Esophagus muscularis mucosa (tissue), 4 donors: ENCODE data around the gene ACAP3. TPM values are rescaled to one million over a fixed set of nuclear protein-coding genes. Genes with fewer than 3 reads are reported as not detected.
"Not testable (repeated sequence)": the region's sequence is repeated elsewhere in the genome, so short reads cannot be mapped to it uniquely, and the experiment has no call there.

ENCODE experiments used
- DNase-seq: peaks from one replicate; pipeline ENCODE4 v3.0.0-alpha.2; 2017; ENCODE audit errors: extremely low spot score
- H3K27ac ChIP-seq, 4 donors: fragments of 200-600 bp; sonication (generic); replicated peaks in 1 of 4; 1 replicate in 3 of 4; 2 replicates in 1 of 4; pipeline ENCODE4 v1.5.1; 2016 to 2019; ENCODE audit warnings: mild to moderate bottlenecking in 1 of 4
- H3K27me3 ChIP-seq, 4 donors: fragments of 200-600 bp; sonication (generic); one replicate each; pipeline versions ENCODE4 v1.5.1 to v1.6.0; 2016 to 2019
- H3K36me3 ChIP-seq, 4 donors: fragments of 200-600 bp; sonication (generic); one replicate each; pipeline ENCODE4 v1.5.1; 2016 to 2019
- H3K4me1 ChIP-seq, 4 donors: fragments of 200-600 bp; sonication (generic); one replicate each; pipeline ENCODE4 v1.5.1; 2016 to 2019
- H3K4me3 ChIP-seq, 4 donors: fragments of 200-600 bp; sonication (generic); 1 replicate in 2 of 4; 2 replicates in 2 of 4; pipeline ENCODE4 v1.5.1; 2016 to 2019; ENCODE audit warnings: mild to moderate bottlenecking in 4 of 4, moderate library complexity in 1 of 4
- H3K9me3 ChIP-seq, 4 donors: fragments of 200-600 bp; sonication (generic); 1 replicate in 3 of 4; 2 replicates in 1 of 4; pipeline ENCODE4 v1.5.1; 2016 to 2019
- EP300 ChIP-seq: sonication (generic); formaldehyde crosslinking; IDR thresholded peaks from one replicate; pipeline ENCODE4 v1.6.1; 2017; ENCODE audit warnings: antibody characterized with exemption
- POLR2A ChIP-seq: fragments of 450-650 bp; IDR thresholded peaks from one replicate; pipeline ENCODE4 v1.6.1; 2017; ENCODE audit warnings: antibody characterized with exemption, moderate library complexity, mild to moderate bottlenecking, low read depth
- POLR2AphosphoS5 ChIP-seq, 2 donors: sonication (generic); formaldehyde crosslinking; IDR thresholded peaks; one replicate each; pipeline ENCODE4 v1.6.1; 2017; ENCODE audit warnings: antibody characterized with exemption in 2 of 2
- WGBS: methylation state at CpG from one replicate; pipeline ENCODE4 v1.1.5; 2018; 5-methylcytosine and 5-hydroxymethylcytosine counted together
- intact Hi-C: fragments of 100-400 bp; cut with DNase I; formaldehyde crosslinking; loops from one replicate; pipeline ENCODE4 v1.15.1; 2023
- total RNA-seq, 4 donors: library from RNA; depleted of rRNA; stranded (reverse); fragments of >200 nt; gene quantifications; one replicate each; pipeline versions ENCODE4 v1.1.0 to v1.2.1, GENCODE V29; 2016
- TF ChIP-seq, protein P1 (sequence below), 3 experiments: fragments of 200-600 bp in 2 of 3; fragments of 450-650 bp in 1 of 3; sonication (generic) in 2 of 3; IDR thresholded peaks; one replicate each; pipeline ENCODE4 v1.5.1; 2017 to 2019; ENCODE audit warnings: antibody characterized with exemption in 3 of 3, mild to moderate bottlenecking in 2 of 3, moderate library complexity in 1 of 3

ACAP3 gene
- total RNA-seq, 4 donors from 2014 or later: 34.8 to 63.2 (median 47.4) TPM

DNA sequence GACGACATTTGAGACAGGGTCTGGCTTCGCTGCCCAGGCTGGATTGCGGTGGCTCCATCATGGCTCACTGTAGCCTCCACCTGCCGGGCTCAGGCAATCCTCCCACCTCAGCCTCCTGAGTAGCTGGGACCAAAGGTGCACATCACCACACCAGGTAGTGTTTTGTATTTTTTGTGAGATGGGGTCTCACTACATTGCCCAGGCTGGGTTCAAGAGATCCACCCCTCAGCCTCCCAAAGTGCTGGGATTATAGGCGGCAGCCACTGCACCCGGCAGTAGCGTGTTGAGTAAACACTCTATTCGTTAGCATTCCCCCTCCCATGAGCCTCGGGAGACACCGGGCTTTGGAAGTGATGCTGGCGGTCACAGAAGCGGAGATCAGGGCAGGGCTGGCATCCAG lies 54.4 kb downstream of the ACAP3 start:
- intact Hi-C loops: no loop called here
- 82% methylated on average over 12 of the region's 12 CpGs for WGBS

DNA sequence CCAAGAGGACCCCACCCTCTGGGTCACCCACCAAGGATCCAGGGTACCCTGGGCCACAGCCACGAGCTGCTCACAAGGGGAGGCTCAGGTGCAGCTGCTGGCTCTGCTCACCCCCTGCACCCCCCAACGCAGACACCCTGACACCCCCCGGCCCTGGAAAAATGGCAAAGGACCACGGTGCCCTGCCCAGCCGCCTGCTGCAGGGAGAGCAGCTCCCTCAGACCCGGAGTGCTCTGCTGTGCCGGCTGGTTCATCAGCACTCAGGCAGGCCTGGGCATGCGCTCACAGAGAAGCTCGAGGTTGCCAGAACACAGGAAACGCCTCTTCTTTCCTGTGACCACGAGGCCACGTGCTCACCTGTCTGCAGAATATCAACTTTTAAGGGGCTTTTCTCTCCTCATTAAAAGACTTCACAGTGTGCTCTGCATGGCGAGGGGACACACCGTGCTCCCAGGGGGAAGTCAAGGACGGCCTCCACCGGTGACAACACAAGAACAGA lies 56.9 kb downstream of the ACAP3 start:
- no peak overlapping the region for H3K27ac ChIP-seq
- no peak for TF ChIP-seq POLR2A
- no peak for TF ChIP-seq EP300
- TF ChIP-seq, protein P1, sequence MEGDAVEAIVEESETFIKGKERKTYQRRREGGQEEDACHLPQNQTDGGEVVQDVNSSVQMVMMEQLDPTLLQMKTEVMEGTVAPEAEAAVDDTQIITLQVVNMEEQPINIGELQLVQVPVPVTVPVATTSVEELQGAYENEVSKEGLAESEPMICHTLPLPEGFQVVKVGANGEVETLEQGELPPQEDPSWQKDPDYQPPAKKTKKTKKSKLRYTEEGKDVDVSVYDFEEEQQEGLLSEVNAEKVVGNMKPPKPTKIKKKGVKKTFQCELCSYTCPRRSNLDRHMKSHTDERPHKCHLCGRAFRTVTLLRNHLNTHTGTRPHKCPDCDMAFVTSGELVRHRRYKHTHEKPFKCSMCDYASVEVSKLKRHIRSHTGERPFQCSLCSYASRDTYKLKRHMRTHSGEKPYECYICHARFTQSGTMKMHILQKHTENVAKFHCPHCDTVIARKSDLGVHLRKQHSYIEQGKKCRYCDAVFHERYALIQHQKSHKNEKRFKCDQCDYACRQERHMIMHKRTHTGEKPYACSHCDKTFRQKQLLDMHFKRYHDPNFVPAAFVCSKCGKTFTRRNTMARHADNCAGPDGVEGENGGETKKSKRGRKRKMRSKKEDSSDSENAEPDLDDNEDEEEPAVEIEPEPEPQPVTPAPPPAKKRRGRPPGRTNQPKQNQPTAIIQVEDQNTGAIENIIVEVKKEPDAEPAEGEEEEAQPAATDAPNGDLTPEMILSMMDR (IDR thresholded peaks at IDR 0.05): no peak
- no peak for TF ChIP-seq POLR2AphosphoS5 (IDR thresholded peaks at IDR 0.05)
- H3K9me3 ChIP-seq: no peaks in the 10 kb centered on the region
- no peak for DNase-seq
- H3K36me3 ChIP-seq: peaks cover 14 to 51% (median 39%) of the 10 kb centered on the region in 4 donors
- peaks cover 0 to 30% (median 14%) of the 10 kb centered on the region in 4 donors for H3K27me3 ChIP-seq
- peaks cover 3 to 19% (median 15%) of the 10 kb centered on the region in 4 donors for H3K4me1 ChIP-seq
- WGBS: 79% methylated on average over 13 of the region's 16 CpGs
- no peak overlapping the region for H3K4me3 ChIP-seq
- intact Hi-C loops: no loop called here

More for the DNA sequence above, 54.4 kb downstream of the ACAP3 start:
- TF ChIP-seq, protein P1 (IDR thresholded peaks at IDR 0.05): no peak
- TF ChIP-seq POLR2A (no peak), EP300 (no peak), POLR2AphosphoS5 (IDR thresholded peaks at IDR 0.05) (no peak)
- Histone ChIP-seq H3K9me3 (no peaks in the 10 kb centered on the region), H3K4me1 (peaks cover 0 to 6% (median 0%) of the 10 kb centered on the region in 4 donors), H3K27ac (no peak overlapping the region), H3K4me3 (no peak overlapping the region), H3K27me3 (peaks cover 0 to 5% (median 0%) of the 10 kb centered on the region in 4 donors), H3K36me3 (peaks cover 28 to 75% (median 55%) of the 10 kb centered on the region in 4 donors)
- no peak for DNase-seq

DNA sequence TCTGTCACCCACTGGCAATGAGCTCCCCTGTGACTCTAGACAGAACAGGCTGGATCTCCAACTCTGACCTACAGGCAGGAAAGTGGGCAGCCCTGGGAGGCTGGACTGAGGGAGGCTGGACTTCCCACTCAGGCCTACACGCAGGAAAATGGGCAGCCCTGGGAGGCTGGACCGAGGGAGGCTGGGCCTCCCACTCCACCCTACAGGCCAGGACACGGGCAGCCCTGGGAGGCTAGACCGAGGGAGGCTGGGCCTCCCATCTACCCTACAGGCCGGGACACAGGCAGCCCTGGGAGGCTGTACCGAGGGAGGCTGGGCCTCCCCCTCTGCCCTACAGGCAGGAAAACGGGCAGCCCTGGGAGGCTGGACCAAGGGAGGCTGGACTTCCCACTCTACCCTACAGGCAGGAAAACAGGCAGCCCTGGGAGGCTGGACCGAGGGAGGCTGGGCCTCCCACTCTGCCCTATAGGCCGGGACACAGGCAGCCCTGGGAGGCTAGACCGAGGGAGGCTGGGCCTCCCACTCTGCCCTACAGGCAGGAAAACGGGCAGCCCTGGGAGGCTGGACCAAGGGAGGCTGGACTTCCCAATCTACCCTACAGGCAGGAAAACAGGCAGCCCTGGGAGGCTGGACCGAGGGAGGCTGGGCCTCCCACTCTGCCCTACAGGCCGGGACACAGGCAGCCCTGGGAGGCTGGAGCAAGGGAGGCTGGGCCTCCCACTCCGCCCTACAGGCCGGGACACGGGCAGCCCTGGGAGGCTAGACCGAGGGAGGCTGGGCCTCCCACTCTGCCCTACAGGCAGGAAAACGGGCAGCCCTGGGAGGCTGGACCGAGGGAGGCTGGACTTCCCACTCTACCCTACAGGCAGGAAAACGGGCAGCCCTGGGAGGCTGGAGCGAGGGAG lies 59.5 kb downstream of the ACAP3 start:
- Histone ChIP-seq H3K4me1 (peaks cover 3 to 19% (median 15%) of the 10 kb centered on the region in 4 donors), H3K36me3 (peaks cover 0 to 31% (median 14%) of the 10 kb centered on the region in 4 donors), H3K27me3 (peaks cover 0 to 38% (median 18%) of the 10 kb centered on the region in 4 donors)
- DNase-seq, intact Hi-C loops, H3K9me3 ChIP-seq, H3K27ac ChIP-seq, H3K4me3 ChIP-seq: not testable (repeated sequence)
- 90% methylated on average over 11 of the region's 21 CpGs for WGBS

DNA sequence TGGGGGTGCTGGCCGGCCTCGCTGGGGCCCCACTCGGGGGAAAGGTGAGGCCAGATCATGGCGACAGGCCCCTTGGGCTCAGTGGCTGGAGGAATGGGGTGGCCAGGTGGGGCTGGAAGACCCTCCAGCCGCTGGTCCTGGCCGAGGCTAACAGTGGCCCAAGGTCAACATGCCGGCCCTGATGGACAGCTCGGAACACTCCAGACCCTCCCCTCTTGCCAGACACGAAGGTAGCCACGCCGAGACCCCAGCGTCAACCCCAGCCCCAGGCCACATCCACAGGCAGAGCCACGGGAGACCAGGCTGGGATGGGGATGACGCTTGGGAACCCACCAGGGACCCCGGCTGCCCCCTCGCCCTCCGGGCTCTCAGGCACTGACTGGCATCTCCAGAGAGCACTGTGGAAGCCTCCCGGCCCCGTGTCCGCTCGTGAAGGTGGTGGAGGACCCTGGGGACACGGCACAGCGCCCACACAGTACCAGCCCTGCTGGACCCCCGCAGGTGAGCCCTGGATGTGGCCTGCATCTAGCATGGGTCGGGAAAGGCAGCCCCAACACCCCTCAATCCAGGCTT lies 60.3 kb downstream of the ACAP3 start:
- TF ChIP-seq POLR2A (no peak), EP300 (no peak), POLR2AphosphoS5 (IDR thresholded peaks at IDR 0.05) (no peak)
- TF ChIP-seq, protein P1 (IDR thresholded peaks at IDR 0.05): no peak
- H3K36me3 ChIP-seq: peaks cover 0 to 31% (median 9%) of the 10 kb centered on the region in 4 donors
- H3K27ac ChIP-seq: no peak overlapping the region
- H3K4me1 ChIP-seq: peaks cover 3 to 19% (median 15%) of the 10 kb centered on the region in 4 donors
- no peak for DNase-seq
- whole genome bisulfite sequencing: 73% methylated on average over 19 of the region's 25 CpGs
- intact Hi-C loops: no loop called here
- H3K9me3 ChIP-seq: no peaks in the 10 kb centered on the region
- peaks cover 0 to 38% (median 18%) of the 10 kb centered on the region in 4 donors for H3K27me3 ChIP-seq
- no peak overlapping the region for H3K4me3 ChIP-seq
